ENCODE data around the gene DDX23. TPM values are rescaled to one million over a fixed set of nuclear protein-coding genes. Genes with fewer than 3 reads are reported as not detected.

The DDX23 gene
- total and polyA plus RNA-seq, 5 donors from 2014 or later, result 30.5 to 96.3 (median 35.3) TPM

- H3K27ac Mint-ChIP-seq, result no peak overlapping the region
- peaks cover 9% of the 10 kb centered on the region for H3K4me1 ChIP-seq (ENCODE audit: control insufficient read depth, insufficient read depth, low read length, poor library complexity, severe bottlenecking)
Observed at GRCh38 chr12:48869191-48869590, 17.2 kb upstream of the DDX23 start.

GRCh38 chr12:48868451-48868850 lies 16.5 kb upstream of the DDX23 start:
- no peak overlapping the region for H3K27ac ChIP-seq (ENCODE audit: insufficient read depth, low read length, poor library complexity, severe bottlenecking)
- no peak overlapping the region for H3K27ac Mint-ChIP-seq
- H3K27me3 ChIP-seq (ENCODE audit: control insufficient read depth, insufficient read depth, low read length), result peaks cover 6% of the 10 kb centered on the region
- H3K9me3 Mint-ChIP-seq, result no peaks in the 10 kb centered on the region
- no peaks in the 10 kb centered on the region for H3K36me3 ChIP-seq (ENCODE audit: control insufficient read depth, insufficient read depth, low read length)
- H3K27me3 Mint-ChIP-seq, result peaks cover 23% of the 10 kb centered on the region
- H3K4me1 Mint-ChIP-seq, result peaks cover 5 to 26% (median 17%) of the 10 kb centered on the region in 4 donors
- no peaks in the 10 kb centered on the region for H3K9me3 ChIP-seq (ENCODE audit: control insufficient read depth in 2 of 2, low read length in 2 of 2)
- peak overlapping the region in 1 of 4 donors; percentile 7 for H3K4me3 Mint-ChIP-seq
- no peaks in the 10 kb centered on the region for H3K36me3 Mint-ChIP-seq
- no peak overlapping the region for H3K4me3 ChIP-seq (ENCODE audit: low read depth, low read length)
- ATAC-seq (ENCODE audit: low read depth in 2 of 2), result no peak
- peaks cover 9% of the 10 kb centered on the region for H3K4me1 ChIP-seq (ENCODE audit: control insufficient read depth, insufficient read depth, low read length, poor library complexity, severe bottlenecking)
- no peak for DNase-seq

More at GRCh38 chr12:48869191-48869590, 17.2 kb upstream of the DDX23 start:
- no peak for DNase-seq
- no peak overlapping the region for H3K27ac ChIP-seq (ENCODE audit: insufficient read depth, low read length, poor library complexity, severe bottlenecking)
- no peak overlapping the region for H3K4me3 ChIP-seq (ENCODE audit: low read depth, low read length)
- H3K9me3 ChIP-seq (ENCODE audit: control insufficient read depth in 2 of 2, low read length in 2 of 2), result no peaks in the 10 kb centered on the region
- no peaks in the 10 kb centered on the region for H3K9me3 Mint-ChIP-seq
- no peak overlapping the region for H3K4me3 Mint-ChIP-seq
- H3K36me3 ChIP-seq (ENCODE audit: control insufficient read depth, insufficient read depth, low read length), result no peaks in the 10 kb centered on the region
- no peaks in the 10 kb centered on the region for H3K36me3 Mint-ChIP-seq
- H3K4me1 Mint-ChIP-seq, result peaks cover 5 to 19% (median 14%) of the 10 kb centered on the region in 4 donors
- no peak for ATAC-seq (ENCODE audit: low read depth in 2 of 2)
- H3K27me3 Mint-ChIP-seq, result peaks cover 16% of the 10 kb centered on the region
- no peaks in the 10 kb centered on the region for H3K27me3 ChIP-seq (ENCODE audit: control insufficient read depth, insufficient read depth, low read length)

- peak overlapping the region; percentile 79 to 97 (median 95) for H3K27ac Mint-ChIP-seq
- peak overlapping the region; percentile 65 for H3K4me3 ChIP-seq (ENCODE audit: low read depth, low read length)
- H3K9me3 Mint-ChIP-seq, result no peaks in the 10 kb centered on the region
- H3K4me1 Mint-ChIP-seq, result peaks cover 5 to 30% (median 17%) of the 10 kb centered on the region in 4 donors
- H3K36me3 Mint-ChIP-seq, result no peaks in the 10 kb centered on the region
- ATAC-seq (ENCODE audit: low read depth in 2 of 2) (peak; percentile 31 to 35), DNase-seq (no peak)
- H3K9me3 ChIP-seq (ENCODE audit: control insufficient read depth in 2 of 2, low read length in 2 of 2), result no peaks in the 10 kb centered on the region
- H3K27ac ChIP-seq (ENCODE audit: insufficient read depth, low read length, poor library complexity, severe bottlenecking), result peak overlapping the region; percentile 55
- H3K27me3 Mint-ChIP-seq, result peaks cover 27% of the 10 kb centered on the region
- H3K4me1 ChIP-seq (ENCODE audit: control insufficient read depth, insufficient read depth, low read length, poor library complexity, severe bottlenecking), result peaks cover 9% of the 10 kb centered on the region
- H3K4me3 Mint-ChIP-seq, result peak overlapping the region; percentile 78 to 97 (median 92)
- peaks cover 10% of the 10 kb centered on the region for H3K27me3 ChIP-seq (ENCODE audit: control insufficient read depth, insufficient read depth, low read length)
- H3K36me3 ChIP-seq (ENCODE audit: control insufficient read depth, insufficient read depth, low read length), result no peaks in the 10 kb centered on the region
Observed at GRCh38 chr12:48866052-48866711, 14.2 kb upstream of the DDX23 start.

- Histone ChIP-seq H3K27me3 (ENCODE audit: control insufficient read depth, insufficient read depth, low read length) (peaks cover 10% of the 10 kb centered on the region), H3K4me3 (ENCODE audit: low read depth, low read length) (peak within 1 kb of the TSS; percentile 65), H3K4me1 (ENCODE audit: control insufficient read depth, insufficient read depth, low read length, poor library complexity, severe bottlenecking) (peaks cover 9% of the 10 kb centered on the region), H3K27ac (ENCODE audit: insufficient read depth, low read length, poor library complexity, severe bottlenecking) (peak within 1 kb of the TSS; percentile 55), H3K36me3 (ENCODE audit: control insufficient read depth, insufficient read depth, low read length) (no peaks in the 10 kb centered on the region), H3K9me3 (ENCODE audit: control insufficient read depth in 2 of 2, low read length in 2 of 2) (no peaks in the 10 kb centered on the region)
- Mint-ChIP-seq H3K4me1 (peaks cover 5 to 30% (median 17%) of the 10 kb centered on the region in 4 donors), H3K9me3 (no peaks in the 10 kb centered on the region), H3K27ac (peak within 1 kb of the TSS; percentile 79 to 97 (median 95)), H3K36me3 (no peaks in the 10 kb centered on the region), H3K4me3 (peak within 1 kb of the TSS; percentile 78 to 97 (median 92)), H3K27me3 (peaks cover 27% of the 10 kb centered on the region)
- ATAC-seq (ENCODE audit: low read depth in 2 of 2) (peak; percentile 91 to 93), DNase-seq (peak; percentile 79 to 92 (median 84))
Observed at GRCh38 chr12:48865281-48866051, 13.5 kb upstream of the DDX23 start, which contains the start of gene RND1. Gene RND1, minus strand, starts transcription at chr12:48865870. Its CDS starts 103 bp downstream, at chr12:48865767.

GRCh38 chr12:48863291-48863690 lies 11.3 kb upstream of the DDX23 start:
- ATAC-seq (ENCODE audit: low read depth in 2 of 2) (no peak), DNase-seq (no peak)
- Histone ChIP-seq H3K9me3 (ENCODE audit: control insufficient read depth in 2 of 2, low read length in 2 of 2) (no peaks in the 10 kb centered on the region), H3K27me3 (ENCODE audit: control insufficient read depth, insufficient read depth, low read length) (peaks cover 10% of the 10 kb centered on the region), H3K36me3 (ENCODE audit: control insufficient read depth, insufficient read depth, low read length) (no peaks in the 10 kb centered on the region), H3K4me1 (ENCODE audit: control insufficient read depth, insufficient read depth, low read length, poor library complexity, severe bottlenecking) (peaks cover 9% of the 10 kb centered on the region), H3K4me3 (ENCODE audit: low read depth, low read length) (no peak overlapping the region), H3K27ac (ENCODE audit: insufficient read depth, low read length, poor library complexity, severe bottlenecking) (no peak overlapping the region)
- Mint-ChIP-seq H3K4me1 (peaks cover 5 to 30% (median 17%) of the 10 kb centered on the region in 4 donors), H3K27me3 (peaks cover 27% of the 10 kb centered on the region), H3K36me3 (no peaks in the 10 kb centered on the region), H3K27ac (peak overlapping the region in 1 of 3 donors; percentile 32), H3K9me3 (no peaks in the 10 kb centered on the region), H3K4me3 (peak overlapping the region in 2 of 4 donors; percentile 61 to 78)

GRCh38 chr12:48862760-48863159 lies 10.8 kb upstream of the DDX23 start:
- no peaks in the 10 kb centered on the region for H3K9me3 Mint-ChIP-seq
- H3K27me3 Mint-ChIP-seq, result peaks cover 27% of the 10 kb centered on the region
- H3K4me1 ChIP-seq (ENCODE audit: control insufficient read depth, insufficient read depth, low read length, poor library complexity, severe bottlenecking), result peaks cover 9% of the 10 kb centered on the region
- H3K4me3 ChIP-seq (ENCODE audit: low read depth, low read length), result no peak overlapping the region
- no peak overlapping the region for H3K27ac ChIP-seq (ENCODE audit: insufficient read depth, low read length, poor library complexity, severe bottlenecking)
- H3K36me3 ChIP-seq (ENCODE audit: control insufficient read depth, insufficient read depth, low read length), result no peaks in the 10 kb centered on the region
- ATAC-seq (ENCODE audit: low read depth in 2 of 2), result no peak
- no peak overlapping the region for H3K4me3 Mint-ChIP-seq
- peaks cover 10% of the 10 kb centered on the region for H3K27me3 ChIP-seq (ENCODE audit: control insufficient read depth, insufficient read depth, low read length)
- no peak overlapping the region for H3K27ac Mint-ChIP-seq
- peaks cover 5 to 30% (median 17%) of the 10 kb centered on the region in 4 donors for H3K4me1 Mint-ChIP-seq
- DNase-seq, result no peak
- no peaks in the 10 kb centered on the region for H3K9me3 ChIP-seq (ENCODE audit: control insufficient read depth in 2 of 2, low read length in 2 of 2)
- H3K36me3 Mint-ChIP-seq, result no peaks in the 10 kb centered on the region

GRCh38 chr12:48861111-48861510 lies 9.1 kb upstream of the DDX23 start:
- H3K36me3 Mint-ChIP-seq, result no peaks in the 10 kb centered on the region
- Histone ChIP-seq H3K9me3 (ENCODE audit: control insufficient read depth in 2 of 2, low read length in 2 of 2) (no peaks in the 10 kb centered on the region), H3K27ac (ENCODE audit: insufficient read depth, low read length, poor library complexity, severe bottlenecking) (no peak overlapping the region), H3K4me3 (ENCODE audit: low read depth, low read length) (no peak overlapping the region), H3K4me1 (ENCODE audit: control insufficient read depth, insufficient read depth, low read length, poor library complexity, severe bottlenecking) (peaks cover 9% of the 10 kb centered on the region), H3K36me3 (ENCODE audit: control insufficient read depth, insufficient read depth, low read length) (no peaks in the 10 kb centered on the region), H3K27me3 (ENCODE audit: control insufficient read depth, insufficient read depth, low read length) (peaks cover 10% of the 10 kb centered on the region)
- H3K27ac Mint-ChIP-seq, result no peak overlapping the region
- peaks cover 27% of the 10 kb centered on the region for H3K27me3 Mint-ChIP-seq
- no peak for ATAC-seq (ENCODE audit: low read depth in 2 of 2)
- no peaks in the 10 kb centered on the region for H3K9me3 Mint-ChIP-seq
- H3K4me1 Mint-ChIP-seq, result peaks cover 5 to 28% (median 17%) of the 10 kb centered on the region in 4 donors
- H3K4me3 Mint-ChIP-seq, result no peak overlapping the region
- no peak for DNase-seq
